Heart left ventricle (tissue), 16 donors: ENCODE results near the gene PPCDC. TPM values are rescaled to one million over a fixed set of nuclear protein-coding genes. Genes with fewer than 3 reads are reported as not detected.

ENCODE experiments used
- ATAC-seq, 4 donors: fragments of 200-7000 bp; cut with Tn5 transposase; one replicate each; pipeline ENCODE4 v1.9.1; 2020 to 2022; ENCODE audit warnings: moderate library complexity in 4 of 4, mild to moderate bottlenecking in 3 of 4, moderate number of reproducible peaks in 1 of 4
- DNase-seq, 5 donors: peaks; one replicate each; pipeline ENCODE4 v3.0.0-alpha.2; 2020
- H3K27ac ChIP-seq, 12 donors: fragments of 200-600 bp; sonication (generic) in 4 of 12; one replicate each; pipeline versions ENCODE4 v1.5.0 to v1.8.0; 2016 to 2022; ENCODE audit warnings: mild to moderate bottlenecking in 2 of 12
- H3K27me3 ChIP-seq, 9 donors: fragments of 200-600 bp; sonication (generic) in 2 of 9; one replicate each; pipeline versions ENCODE4 v1.5.1 to v1.8.0; 2016 to 2022; ENCODE audit warnings: mild to moderate bottlenecking in 3 of 9
- H3K36me3 ChIP-seq, 9 donors: fragments of 200-600 bp; sonication (generic) in 2 of 9; one replicate each; pipeline versions ENCODE4 v1.5.0 to v1.8.0; 2018 to 2022; ENCODE audit warnings: mild to moderate bottlenecking in 2 of 9
- H3K4me1 ChIP-seq, 12 donors: fragments of 200-600 bp; sonication (generic) in 4 of 12; one replicate each; pipeline versions ENCODE4 v1.5.0 to v1.8.0; 2016 to 2022; ENCODE audit warnings: mild to moderate bottlenecking in 3 of 12
- H3K4me3 ChIP-seq, 12 donors: fragments of 200-600 bp; sonication (generic) in 4 of 12; one replicate each; pipeline versions ENCODE4 v1.5.0 to v1.8.0; 2017 to 2022; ENCODE audit warnings: mild to moderate bottlenecking in 9 of 12, moderate library complexity in 4 of 12
- H3K9me3 ChIP-seq, 12 donors: fragments of 200-600 bp; sonication (generic) in 4 of 12; one replicate each; pipeline versions ENCODE4 v1.5.0 to v1.8.0; 2016 to 2022; ENCODE audit warnings: mild to moderate bottlenecking in 1 of 12
- POLR2A ChIP-seq, 2 donors: fragments of 450-650 bp; IDR thresholded peaks; one replicate each; pipeline ENCODE4 v1.6.1; 2017; ENCODE audit warnings: antibody characterized with exemption in 2 of 2, mild to moderate bottlenecking in 2 of 2, moderate library complexity in 2 of 2
- WGBS, 4 donors: extraction: QIAGEN DNeasy Blood & Tissue Kit in 2 of 4; methylation state at CpG; one replicate each; pipeline versions ENCODE4 v1.1.5 to v1.1.7; 2013 to 2018; 5-methylcytosine and 5-hydroxymethylcytosine counted together
- intact Hi-C, 10 donors: fragments of 100-400 bp; cut with DNase I; formaldehyde crosslinking; loops; one replicate each; pipeline versions ENCODE4 v1.11.1 to v1.14.2; 2022
- polyA plus RNA-seq, 2 donors: library from polyadenylated mRNA; stranded (reverse); fragments of 200-250 nt; gene quantifications; one replicate each; pipeline ENCODE4 v1.2.3, GENCODE V29; 2013
- total RNA-seq, 9 donors: library from RNA; depleted of rRNA in 2 of 9; stranded (reverse); fragments of >200 nt in 2 of 9; fragmentation: NEBNext Ultra II Directional in 3 of 9; extraction: Animal tissue kit (Norgen Biotek cat#: 25700) in 3 of 9; gene quantifications; one replicate each; pipeline versions ENCODE4 v1.1.0 to v1.2.4, GENCODE V29; 2016 to 2023
- TF ChIP-seq, protein P1 (sequence below), 12 donors: fragments of 200-600 bp; sonication (generic) in 4 of 12; IDR thresholded peaks; one replicate each; pipeline versions ENCODE4 v1.5.0 to v1.8.0; 2018 to 2022; ENCODE audit warnings: antibody characterized with exemption in 12 of 12, mild to moderate bottlenecking in 5 of 12
- donor health status: ischemic (EF 13 %, LVEDD 7.1; RV severe dilation, severe dysfunction).
- donor health status: healthy with polysubstance abuse.
- donor health status: DM: no; HTN: yes; CAD: no.
- donor health status: DM: no; HTN: no; CAD: no.
- donor health status: ischemic (EF 25% LVEDD 6.9; RV normal size, moderate dysfunction).
- donor health status: ischemic (EF 25% LVEDD 5.7; RV mildly dilated, moderate dysfunction).
- donor health status: healthy.
- donor health status: DM: yes; HTN: yes; CAD: no.
- donor health status: ischemic (EF 35%, LVEDD 5.7; RV mildly dilated, moderate dysfunction).
- donor health status: nonischemic (EF 11% LVEDD 7.7; RV severe dilation, severe dysfunction).
- donor health status: DM: yes; HTN: yes; CAD: no.
- donor health status: PGD.
- donor health status: ischemic (EF 29% LVEDD 5.4; RV normal size, mild dysfunction).
- donor health status: nonischemic (EF 23%, LVEDD 6.1; RV moderate dilation, normal function).

Gene PPCDC
- total and polyA plus RNA-seq, 11 donors = 3.6 to 13.0 (median 5.7) TPM

DNA sequence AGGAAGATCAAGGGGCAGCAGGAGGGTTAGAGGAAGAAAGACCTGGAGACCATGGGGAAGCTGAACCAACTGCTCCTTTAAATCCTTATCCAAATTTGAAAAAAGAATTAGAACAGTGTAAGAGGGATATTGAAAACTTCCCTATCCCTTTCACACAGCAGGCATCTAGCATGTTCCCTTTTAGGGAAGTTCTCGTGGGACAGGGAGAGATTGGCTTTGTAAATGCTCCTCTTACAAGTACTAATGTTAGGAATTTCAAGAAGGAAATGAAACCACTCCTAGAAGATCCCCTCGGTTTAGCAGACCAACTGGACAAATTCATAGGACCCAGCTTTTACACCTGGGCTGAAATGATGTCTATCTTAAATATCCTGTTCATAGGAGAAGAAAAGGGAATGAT is 41.5 kb downstream of the PPCDC start:
- ATAC-seq (no peak), DNase-seq (no peak)
- peak overlapping the region in 11 of 12 donors; percentile 36 to 81 (median 67) for H3K27ac ChIP-seq
- H3K9me3 ChIP-seq = peaks cover 0 to 10% (median 0%) of the 10 kb centered on the region in 12 donors
- no peaks in the 10 kb centered on the region for H3K27me3 ChIP-seq
- intact Hi-C loops = no loop called here
- H3K4me3 ChIP-seq = no peak overlapping the region
- 12 to 42% (median 23%) methylated on average over 2 of the region's 2 CpGs for WGBS, 4 donors
- TF ChIP-seq, protein P1, sequence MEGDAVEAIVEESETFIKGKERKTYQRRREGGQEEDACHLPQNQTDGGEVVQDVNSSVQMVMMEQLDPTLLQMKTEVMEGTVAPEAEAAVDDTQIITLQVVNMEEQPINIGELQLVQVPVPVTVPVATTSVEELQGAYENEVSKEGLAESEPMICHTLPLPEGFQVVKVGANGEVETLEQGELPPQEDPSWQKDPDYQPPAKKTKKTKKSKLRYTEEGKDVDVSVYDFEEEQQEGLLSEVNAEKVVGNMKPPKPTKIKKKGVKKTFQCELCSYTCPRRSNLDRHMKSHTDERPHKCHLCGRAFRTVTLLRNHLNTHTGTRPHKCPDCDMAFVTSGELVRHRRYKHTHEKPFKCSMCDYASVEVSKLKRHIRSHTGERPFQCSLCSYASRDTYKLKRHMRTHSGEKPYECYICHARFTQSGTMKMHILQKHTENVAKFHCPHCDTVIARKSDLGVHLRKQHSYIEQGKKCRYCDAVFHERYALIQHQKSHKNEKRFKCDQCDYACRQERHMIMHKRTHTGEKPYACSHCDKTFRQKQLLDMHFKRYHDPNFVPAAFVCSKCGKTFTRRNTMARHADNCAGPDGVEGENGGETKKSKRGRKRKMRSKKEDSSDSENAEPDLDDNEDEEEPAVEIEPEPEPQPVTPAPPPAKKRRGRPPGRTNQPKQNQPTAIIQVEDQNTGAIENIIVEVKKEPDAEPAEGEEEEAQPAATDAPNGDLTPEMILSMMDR (IDR thresholded peaks at IDR 0.05) = no peak
- no peak for TF ChIP-seq POLR2A (IDR thresholded peaks at IDR 0.05)
- peaks cover 0 to 89% (median 29%) of the 10 kb centered on the region in 12 donors for H3K4me1 ChIP-seq
- no peaks in the 10 kb centered on the region for H3K36me3 ChIP-seq

DNA sequence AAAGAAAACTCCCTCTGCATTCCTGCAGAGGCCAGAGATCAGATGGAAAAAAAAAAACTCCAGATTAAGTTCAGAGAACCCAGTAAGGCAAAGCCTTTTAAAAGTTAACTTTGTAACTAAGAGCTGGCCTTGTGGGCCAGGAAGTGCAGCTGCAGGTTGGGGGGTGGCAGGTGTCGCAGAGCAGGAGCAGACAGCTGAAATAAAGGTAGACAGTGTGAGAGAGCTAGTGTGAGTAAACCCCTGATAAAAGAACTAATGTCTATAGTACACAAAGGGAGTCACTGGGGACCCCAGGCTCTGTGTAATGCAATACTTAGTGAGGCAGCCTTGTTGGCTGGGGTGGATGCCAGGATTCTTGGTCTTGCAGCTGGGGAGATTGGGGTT is 42.1 kb downstream of the PPCDC start:
- no peaks in the 10 kb centered on the region for H3K36me3 ChIP-seq
- DNase-seq = peak in 1 of 5 donors; percentile 58
- peaks cover 0 to 10% (median 0%) of the 10 kb centered on the region in 12 donors for H3K9me3 ChIP-seq
- ATAC-seq = peak; percentile 23 to 57 (median 29)
- H3K4me3 ChIP-seq = no peak overlapping the region
- 52 to 69% (median 58%) methylated on average over 1 of the region's 1 CpG for WGBS, 4 donors
- intact Hi-C loops = no loop called here
- H3K4me1 ChIP-seq = peaks cover 0 to 95% (median 29%) of the 10 kb centered on the region in 12 donors
- H3K27ac ChIP-seq = peak overlapping the region in 11 of 12 donors; percentile 36 to 81 (median 67)
- TF ChIP-seq POLR2A (IDR thresholded peaks at IDR 0.05) = no peak
- TF ChIP-seq, protein P1 (IDR thresholded peaks at IDR 0.05) = no peak
- H3K27me3 ChIP-seq = no peaks in the 10 kb centered on the region

DNA sequence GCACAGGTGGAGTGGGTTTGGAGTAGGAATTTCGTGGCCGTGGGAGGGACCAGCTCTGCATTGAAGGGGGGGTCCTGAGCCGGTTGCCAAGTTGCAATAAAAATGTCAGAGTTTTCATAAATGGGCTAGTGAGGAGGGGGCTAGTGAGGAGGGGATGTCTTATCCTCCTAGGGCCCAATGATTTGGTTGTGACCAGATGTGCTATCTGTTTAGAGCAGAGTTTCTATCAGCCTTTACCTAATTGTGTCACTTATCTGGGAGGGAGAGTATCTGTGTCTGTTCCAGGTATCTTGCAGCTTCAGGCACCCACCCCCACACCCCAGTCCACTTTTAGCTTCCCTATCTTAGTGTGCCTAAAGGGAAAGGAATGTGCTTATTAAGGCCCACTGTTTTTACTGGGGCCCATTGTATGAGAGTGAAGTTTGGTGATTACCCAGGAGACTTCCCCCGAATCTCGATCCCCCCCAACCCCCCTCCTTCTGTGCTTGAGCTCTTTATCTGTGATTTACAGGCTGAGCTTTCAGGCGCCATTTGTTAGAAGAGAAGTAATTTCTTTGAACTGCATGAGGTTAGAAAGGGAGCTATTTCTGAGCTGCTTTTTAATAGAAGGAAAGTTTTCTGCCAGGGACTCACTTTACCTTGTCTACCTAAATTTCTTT is 42.6 kb downstream of the PPCDC start:
- H3K4me3 ChIP-seq = no peak overlapping the region
- TF ChIP-seq POLR2A (IDR thresholded peaks at IDR 0.05) = no peak
- TF ChIP-seq, protein P1 (IDR thresholded peaks at IDR 0.05) = no peak

DNA sequence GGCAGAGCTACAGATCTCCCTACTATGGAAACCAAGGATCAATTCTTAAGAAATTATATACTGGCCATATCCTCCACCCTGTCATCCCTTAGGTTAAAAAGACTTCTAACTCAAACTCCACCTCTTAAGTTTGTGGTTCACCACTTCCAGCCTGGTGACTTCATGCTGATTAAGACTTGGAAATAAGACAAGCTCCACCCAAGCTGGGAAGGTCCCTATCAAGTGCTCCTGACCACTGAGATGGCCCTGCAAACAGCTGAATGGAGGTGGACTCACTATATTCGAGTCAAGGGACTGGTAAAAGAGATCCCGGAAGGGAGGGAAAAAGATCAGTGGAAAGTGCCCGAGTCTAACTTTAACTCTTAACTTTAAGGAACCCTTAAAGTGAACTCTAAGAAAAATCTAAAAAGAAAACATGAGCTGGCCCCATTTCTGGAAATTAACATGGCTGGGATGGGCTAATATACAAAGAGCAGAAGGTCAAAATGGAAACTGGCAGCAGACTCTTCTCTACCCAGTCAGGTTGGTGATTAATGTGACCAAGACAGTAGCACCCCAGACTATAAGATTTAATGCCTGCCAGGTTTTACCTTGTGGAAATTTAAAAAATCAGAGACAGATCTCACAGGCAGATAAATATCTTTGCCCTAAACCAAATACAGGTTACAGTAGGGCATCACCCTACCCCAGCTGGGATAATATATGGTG is 43.9 kb downstream of the PPCDC start:
- Histone ChIP-seq H3K4me3 (no peak overlapping the region), H3K36me3 (no peaks in the 10 kb centered on the region), H3K9me3 (peaks cover 0 to 10% (median 0%) of the 10 kb centered on the region in 12 donors), H3K4me1 (peaks cover 0 to 90% (median 26%) of the 10 kb centered on the region in 12 donors), H3K27ac (peak overlapping the region in 6 of 12 donors; percentile 48 to 81 (median 70)), H3K27me3 (no peaks in the 10 kb centered on the region)
- WGBS, 4 donors = 67 to 88% (median 78%) methylated on average over 3 of the region's 3 CpGs
- TF ChIP-seq, protein P1 (IDR thresholded peaks at IDR 0.05) = no peak
- no peak for TF ChIP-seq POLR2A (IDR thresholded peaks at IDR 0.05)
- DNase-seq = no peak
- intact Hi-C loops = no loop called here
- no peak for ATAC-seq

More for the DNA sequence above, 42.6 kb downstream of the PPCDC start:
- peaks cover 0 to 10% (median 0%) of the 10 kb centered on the region in 12 donors for H3K9me3 ChIP-seq
- peak; percentile 39 to 75 (median 62) for ATAC-seq
- intact Hi-C loops = no loop called here
- no peaks in the 10 kb centered on the region for H3K36me3 ChIP-seq
- peaks cover 0 to 96% (median 29%) of the 10 kb centered on the region in 12 donors for H3K4me1 ChIP-seq
- no peak for DNase-seq
- WGBS, 4 donors = 35 to 50% (median 42%) methylated on average over 6 of the region's 6 CpGs
- H3K27me3 ChIP-seq = no peaks in the 10 kb centered on the region
- peak overlapping the region in 10 of 12 donors; percentile 46 to 81 (median 67) for H3K27ac ChIP-seq
